ENCODE results near the gene RFX7. TPM values are rescaled to one million over a fixed set of nuclear protein-coding genes. Genes with fewer than 3 reads are reported as not detected.

RFX7 gene
- total RNA-seq, 2 experiments from 2014 or later = 22.5 to 23.6 TPM

GRCh38 chr15:56150204-56150603, 93.5 kb downstream of the RFX7 start:
- no peak for TF ChIP-seq CTCF (IDR thresholded peaks at IDR 0.05)
- peaks cover 3% of the 10 kb centered on the region for H3K36me3 ChIP-seq (ENCODE audit: insufficient read depth, low read length)
- intact Hi-C loops (cut with DNase I, micrococcal nuclease) = no loop called here
- ChIA-PET POLR2A (no interaction called here), CTCF (no interaction called here)
- no peak overlapping the region for H3K27ac ChIP-seq (ENCODE audit: low read depth in 1 of 2, low read length in 2 of 2)
- H3K4me1 ChIP-seq (ENCODE audit: insufficient read depth, low read length) = peaks cover 4% of the 10 kb centered on the region
- H3K27me3 ChIP-seq (ENCODE audit: control insufficient read depth in 1 of 2, insufficient read depth in 2 of 2, low read length in 2 of 2) = no peaks in the 10 kb centered on the region
- DNase-seq (no peak), ATAC-seq (ENCODE audit: poor library complexity) (no peak)
- no peak overlapping the region for H3K27ac Mint-ChIP-seq
- H3K4me1 Mint-ChIP-seq (ENCODE audit: low read depth) = peaks cover 60% of the 10 kb centered on the region
- H3K9me3 ChIP-seq (ENCODE audit: control insufficient read depth in 1 of 2, insufficient read depth in 1 of 2, low read length in 2 of 2) = peaks cover 0 to 3% of the 10 kb centered on the region in 2 experiments
- H3K4me3 Mint-ChIP-seq = no peak overlapping the region
- no peaks in the 10 kb centered on the region for H3K27me3 Mint-ChIP-seq
- H3K4me3 ChIP-seq (ENCODE audit: low read length) = no peak overlapping the region
- H3K36me3 Mint-ChIP-seq (ENCODE audit: low read depth) = peaks cover 73% of the 10 kb centered on the region
- H3K9me3 Mint-ChIP-seq = peaks cover 13% of the 10 kb centered on the region

GRCh38 chr15:56148064-56148463, 95.6 kb downstream of the RFX7 start:
- Histone ChIP-seq H3K36me3 (ENCODE audit: insufficient read depth, low read length) (peaks cover 11% of the 10 kb centered on the region), H3K27ac (ENCODE audit: low read depth in 1 of 2, low read length in 2 of 2) (no peak overlapping the region), H3K9me3 (ENCODE audit: control insufficient read depth in 1 of 2, insufficient read depth in 1 of 2, low read length in 2 of 2) (peaks cover 0 to 3% of the 10 kb centered on the region in 2 experiments), H3K4me3 (ENCODE audit: low read length) (no peak overlapping the region), H3K27me3 (ENCODE audit: control insufficient read depth in 1 of 2, insufficient read depth in 2 of 2, low read length in 2 of 2) (no peaks in the 10 kb centered on the region), H3K4me1 (ENCODE audit: insufficient read depth, low read length) (peaks cover 4% of the 10 kb centered on the region)
- Mint-ChIP-seq H3K36me3 (ENCODE audit: low read depth) (peaks cover 70% of the 10 kb centered on the region), H3K4me1 (ENCODE audit: low read depth) (peaks cover 48% of the 10 kb centered on the region), H3K27me3 (no peaks in the 10 kb centered on the region), H3K27ac (no peak overlapping the region), H3K4me3 (no peak overlapping the region), H3K9me3 (peaks cover 6% of the 10 kb centered on the region)
- POLR2A ChIA-PET = no interaction called here
- intact Hi-C loops (cut with DNase I, micrococcal nuclease) = no loop called here
- no peak for TF ChIP-seq CTCF (IDR thresholded peaks at IDR 0.05)
- ATAC-seq (ENCODE audit: poor library complexity) = no peak
- no peak for DNase-seq
- CTCF ChIA-PET = interaction anchor here (1.4 kb wide), 1 partner anchor 31 kb away, joined by 5 read pairs; no protein-coding TSS in a partner anchor

DNA sequence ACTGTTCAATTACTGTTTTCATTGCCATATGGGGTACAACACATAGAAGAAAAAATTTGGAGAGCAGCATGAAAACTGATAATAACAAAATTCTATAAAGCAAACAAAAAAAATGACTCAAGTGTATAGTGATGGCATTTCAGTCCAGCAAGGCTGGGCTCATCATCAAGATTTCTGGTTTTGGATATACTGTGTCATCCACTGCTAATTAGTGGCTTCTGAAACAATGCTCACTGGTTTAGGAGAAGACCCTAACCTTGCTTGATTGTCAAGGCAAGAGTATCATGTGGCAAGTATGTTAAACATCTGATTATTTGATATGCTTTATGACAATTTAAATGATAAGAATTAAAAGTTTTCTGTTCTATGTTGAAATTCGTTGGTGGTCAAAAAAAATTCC, 96.9 kb downstream of the RFX7 start:
- H3K27me3 Mint-ChIP-seq = no peaks in the 10 kb centered on the region
- intact Hi-C loops (cut with DNase I, micrococcal nuclease) = no loop called here

More for the DNA sequence above, 96.9 kb downstream of the RFX7 start:
- H3K36me3 Mint-ChIP-seq (ENCODE audit: low read depth) = peaks cover 72% of the 10 kb centered on the region
- Histone ChIP-seq H3K4me3 (ENCODE audit: low read length) (no peak overlapping the region), H3K4me1 (ENCODE audit: insufficient read depth, low read length) (peaks cover 4% of the 10 kb centered on the region), H3K9me3 (ENCODE audit: control insufficient read depth in 1 of 2, insufficient read depth in 1 of 2, low read length in 2 of 2) (peaks cover 0 to 3% of the 10 kb centered on the region in 2 experiments), H3K27ac (ENCODE audit: low read depth in 1 of 2, low read length in 2 of 2) (no peak overlapping the region), H3K27me3 (ENCODE audit: control insufficient read depth in 1 of 2, insufficient read depth in 2 of 2, low read length in 2 of 2) (no peaks in the 10 kb centered on the region), H3K36me3 (ENCODE audit: insufficient read depth, low read length) (peaks cover 24% of the 10 kb centered on the region)
- ChIA-PET POLR2A (no interaction called here), CTCF (no interaction called here)
- no peak overlapping the region for H3K27ac Mint-ChIP-seq
- no peak for TF ChIP-seq CTCF (IDR thresholded peaks at IDR 0.05)
- DNase-seq (no peak), ATAC-seq (ENCODE audit: poor library complexity) (no peak)
- H3K4me3 Mint-ChIP-seq = no peak overlapping the region
- H3K4me1 Mint-ChIP-seq (ENCODE audit: low read depth) = peaks cover 35% of the 10 kb centered on the region
- H3K9me3 Mint-ChIP-seq = peaks cover 4% of the 10 kb centered on the region
